ENCODE data around the gene ALK. TPM values are rescaled to one million over a fixed set of nuclear protein-coding genes. Genes with fewer than 3 reads are reported as not detected.

ALK gene
- total RNA-seq, 1 donor from 2014 or later = 0.14 TPM

GRCh38 chr2:29218550-29219125 is 702.7 kb downstream of the ALK start:
- TF ChIP-seq CTCF (IDR thresholded peaks at IDR 0.05; ENCODE audit: borderline replicate concordance) = no peak
- Histone ChIP-seq H3K9me3 (replicated peaks) (no peaks in the 10 kb centered on the region), H3K27ac (replicated peaks) (no peak overlapping the region), H3K4me1 (no peaks in the 10 kb centered on the region), H3K36me3 (no peaks in the 10 kb centered on the region), H3K4me3 (no peak overlapping the region), H3K27me3 (ENCODE audit: low read depth) (peaks cover 21% of the 10 kb centered on the region)
- intact Hi-C loops (cut with micrococcal nuclease) = no loop called here
- no peak for DNase-seq

- Histone ChIP-seq H3K27ac (replicated peaks) (no peak overlapping the region), H3K36me3 (no peaks in the 10 kb centered on the region), H3K4me1 (no peaks in the 10 kb centered on the region), H3K4me3 (no peak overlapping the region), H3K9me3 (replicated peaks) (no peaks in the 10 kb centered on the region), H3K27me3 (ENCODE audit: low read depth) (peaks cover 21% of the 10 kb centered on the region)
- intact Hi-C loops (cut with micrococcal nuclease) = no loop called here
- TF ChIP-seq CTCF (IDR thresholded peaks at IDR 0.05; ENCODE audit: borderline replicate concordance) = no peak
- DNase-seq = no peak
These were observed 703.3 kb downstream of the ALK start for GRCh38 chr2:29218071-29218470.

GRCh38 chr2:29216609-29216909 is 704.8 kb downstream of the ALK start:
- Histone ChIP-seq H3K4me3 (no peak overlapping the region), H3K27ac (replicated peaks) (no peak overlapping the region), H3K4me1 (no peaks in the 10 kb centered on the region), H3K27me3 (ENCODE audit: low read depth) (peaks cover 16% of the 10 kb centered on the region), H3K36me3 (no peaks in the 10 kb centered on the region), H3K9me3 (replicated peaks) (no peaks in the 10 kb centered on the region)
- no peak for DNase-seq
- intact Hi-C loops (cut with micrococcal nuclease) = no loop called here
- TF ChIP-seq CTCF (IDR thresholded peaks at IDR 0.05; ENCODE audit: borderline replicate concordance) = no peak

- no peak overlapping the region for H3K4me3 ChIP-seq
- no peak for DNase-seq
- intact Hi-C loops (cut with micrococcal nuclease) = no loop called here
- no peaks in the 10 kb centered on the region for H3K4me1 ChIP-seq
- TF ChIP-seq CTCF (IDR thresholded peaks at IDR 0.05; ENCODE audit: borderline replicate concordance) = no peak
- no peaks in the 10 kb centered on the region for H3K36me3 ChIP-seq
- H3K27me3 ChIP-seq (ENCODE audit: low read depth) = peaks cover 12% of the 10 kb centered on the region
- H3K27ac ChIP-seq (replicated peaks) = no peak overlapping the region
- no peaks in the 10 kb centered on the region for H3K9me3 ChIP-seq (replicated peaks)
These were observed 705.4 kb downstream of the ALK start for GRCh38 chr2:29215739-29216608.

GRCh38 chr2:29215073-29215472 is 706.3 kb downstream of the ALK start:
- no peak for TF ChIP-seq CTCF (IDR thresholded peaks at IDR 0.05; ENCODE audit: borderline replicate concordance)
- DNase-seq = no peak
- Histone ChIP-seq H3K4me1 (no peaks in the 10 kb centered on the region), H3K27ac (replicated peaks) (no peak overlapping the region), H3K4me3 (no peak overlapping the region), H3K36me3 (no peaks in the 10 kb centered on the region), H3K9me3 (replicated peaks) (no peaks in the 10 kb centered on the region), H3K27me3 (ENCODE audit: low read depth) (peaks cover 5% of the 10 kb centered on the region)
- intact Hi-C loops (cut with micrococcal nuclease) = no loop called here

All from left ventricle myocardium inferior (tissue), 1 donor.